Measurements from ENCODE around the gene DNMT3A. TPM values are rescaled to one million over a fixed set of nuclear protein-coding genes. Genes with fewer than 3 reads are reported as not detected.

The DNMT3A gene
- total and polyA plus RNA-seq, 2 donors (not counting 3 experiments of a cell fraction or from before 2014, with no cell fraction given), result 23.3 to 71.7 TPM

DNA sequence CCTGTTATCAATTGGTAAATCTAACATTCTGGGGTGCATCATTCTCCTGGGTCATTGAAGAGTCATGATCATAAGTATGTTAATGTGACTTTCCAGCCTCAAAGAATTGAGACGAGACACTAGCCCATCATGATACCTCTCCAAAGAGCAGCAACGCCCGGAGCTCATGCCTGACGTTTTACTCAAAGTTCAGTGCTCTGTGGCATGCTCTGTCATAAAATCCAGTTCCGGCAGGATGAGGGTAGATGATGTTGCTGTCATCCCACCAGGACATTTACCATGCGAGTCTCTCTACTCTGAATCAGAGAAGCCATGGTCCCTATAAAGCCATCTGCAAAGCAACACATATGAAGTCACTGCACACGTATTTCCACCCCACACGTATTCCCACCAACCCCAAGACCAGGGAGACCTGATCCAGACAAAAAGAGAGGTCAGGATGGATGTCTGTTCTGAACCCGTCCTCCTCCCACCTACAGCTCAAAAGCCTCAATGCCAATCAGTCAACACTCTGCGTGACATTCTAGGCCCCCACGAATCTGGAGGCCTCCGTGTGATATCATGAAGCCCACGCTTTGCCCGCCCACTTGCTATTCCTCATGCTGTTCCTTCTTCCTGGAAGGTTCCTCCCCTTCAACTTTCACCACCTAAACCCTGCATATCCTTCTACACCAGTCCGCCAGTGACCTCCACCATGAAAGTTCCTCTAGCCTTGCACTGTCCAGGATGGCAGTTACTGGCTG is 85.8 kb downstream of the DNMT3A start:
- H3K4me1 ChIP-seq (ENCODE audit: control insufficient read depth, extremely low read depth, insufficient read depth, low read length), result peaks cover 18% of the 10 kb centered on the region
- no TSS peak for BruUV-seq (replicated peaks)
- no peak for DNase-seq (ENCODE audit: low read depth, low spot score)

More for the DNA sequence above, 85.8 kb downstream of the DNMT3A start:
- dilution Hi-C loops (cut with MboI; ENCODE audit: extremely low pct_ligation_motif_present, low sequenced_read_pairs) (no loop called here), intact Hi-C loops (cut with micrococcal nuclease) (no loop called here)
- Histone ChIP-seq H3K9ac (replicated peaks; ENCODE audit: extremely low read depth, insufficient read depth, low read length) (no peak overlapping the region), H3K79me2 (ENCODE audit: control insufficient read depth, insufficient read depth, low read length) (peaks cover 6% of the 10 kb centered on the region), H2AFZ (ENCODE audit: low read depth, low read length) (no peak overlapping the region), H4K20me1 (replicated peaks; ENCODE audit: control insufficient read depth, extremely low read depth, insufficient read depth, low read length) (no peaks in the 10 kb centered on the region), H3K27ac (ENCODE audit: insufficient read depth, low read depth, low read length) (no peak overlapping the region), H3K4me2 (ENCODE audit: insufficient read depth, low read length) (no peak overlapping the region), H3K9me3 (replicated peaks; ENCODE audit: control insufficient read depth, insufficient read depth, low read length) (no peaks in the 10 kb centered on the region), H3K27me3 (ENCODE audit: control insufficient read depth in 2 of 2, insufficient read depth in 2 of 2, low read length in 2 of 2) (no peaks in the 10 kb centered on the region), H3K36me3 (ENCODE audit: control insufficient read depth in 2 of 2, extremely low read depth in 1 of 2, insufficient read depth in 2 of 2, low read length in 2 of 2) (peaks cover 0 to 2% of the 10 kb centered on the region in 2 experiments), H3K9me1 (replicated peaks; ENCODE audit: control insufficient read depth, extremely low read depth, insufficient read depth, low read length) (no peaks in the 10 kb centered on the region), H3K4me3 (replicated peaks in 1 of 3; ENCODE audit: insufficient read depth in 1 of 3, low read depth in 1 of 3, low read length in 3 of 3) (no peak overlapping the region)
- POLR2A ChIA-PET, result no interaction called here
- TF ChIP-seq EZH2 (IDR thresholded peaks at IDR 0.05; ENCODE audit: borderline replicate concordance, low read depth, low read length, severe bottlenecking) (no peak), FOS (IDR thresholded peaks at IDR 0.05; ENCODE audit: borderline replicate concordance, insufficient read depth, low read length) (no peak), MYC (IDR thresholded peaks at IDR 0.05; ENCODE audit: low read depth, low read length) (no peak), GATA2 (IDR thresholded peaks at IDR 0.05; ENCODE audit: insufficient read depth, insufficient read length, low read depth, low read length) (no peak), POLR2A (IDR thresholded peaks at IDR 0.05; ENCODE audit: low read depth, low read length) (no peak), JUN (IDR thresholded peaks at IDR 0.05; ENCODE audit: borderline replicate concordance, insufficient read depth, insufficient read length, low read depth) (no peak), POLR2AphosphoS5 (IDR thresholded peaks at IDR 0.05; ENCODE audit: insufficient read depth, low read depth, low read length) (no peak)
- TF ChIP-seq, protein P1, sequence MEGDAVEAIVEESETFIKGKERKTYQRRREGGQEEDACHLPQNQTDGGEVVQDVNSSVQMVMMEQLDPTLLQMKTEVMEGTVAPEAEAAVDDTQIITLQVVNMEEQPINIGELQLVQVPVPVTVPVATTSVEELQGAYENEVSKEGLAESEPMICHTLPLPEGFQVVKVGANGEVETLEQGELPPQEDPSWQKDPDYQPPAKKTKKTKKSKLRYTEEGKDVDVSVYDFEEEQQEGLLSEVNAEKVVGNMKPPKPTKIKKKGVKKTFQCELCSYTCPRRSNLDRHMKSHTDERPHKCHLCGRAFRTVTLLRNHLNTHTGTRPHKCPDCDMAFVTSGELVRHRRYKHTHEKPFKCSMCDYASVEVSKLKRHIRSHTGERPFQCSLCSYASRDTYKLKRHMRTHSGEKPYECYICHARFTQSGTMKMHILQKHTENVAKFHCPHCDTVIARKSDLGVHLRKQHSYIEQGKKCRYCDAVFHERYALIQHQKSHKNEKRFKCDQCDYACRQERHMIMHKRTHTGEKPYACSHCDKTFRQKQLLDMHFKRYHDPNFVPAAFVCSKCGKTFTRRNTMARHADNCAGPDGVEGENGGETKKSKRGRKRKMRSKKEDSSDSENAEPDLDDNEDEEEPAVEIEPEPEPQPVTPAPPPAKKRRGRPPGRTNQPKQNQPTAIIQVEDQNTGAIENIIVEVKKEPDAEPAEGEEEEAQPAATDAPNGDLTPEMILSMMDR (IDR thresholded peaks at IDR 0.05; ENCODE audit: extremely low read depth in 1 of 2, insufficient read depth in 1 of 2, low read depth in 1 of 2, low read length in 2 of 2), result no peak
- TF ChIP-seq, protein P2, sequence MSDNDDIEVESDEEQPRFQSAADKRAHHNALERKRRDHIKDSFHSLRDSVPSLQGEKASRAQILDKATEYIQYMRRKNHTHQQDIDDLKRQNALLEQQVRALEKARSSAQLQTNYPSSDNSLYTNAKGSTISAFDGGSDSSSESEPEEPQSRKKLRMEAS (IDR thresholded peaks at IDR 0.05; ENCODE audit: insufficient read depth, insufficient read length), result no peak
- FAIRE-seq, result no peak
- CTCF ChIA-PET, result interaction anchor here (0.7 kb wide), 1 partner anchor 409 kb away, joined by 3 read pairs; no protein-coding TSS in a partner anchor
